Activated naive CD4-positive, alpha-beta T cell treated with anti-CD3 and anti-CD28 coated beads, Interleukin-2, amount 50 U/mL, for 24 hours (primary cell): ENCODE data around the gene NXPE4.
"Not testable (repeated sequence)": the region's sequence is repeated elsewhere in the genome, so short reads cannot be mapped to it uniquely, and the experiment has no call there.

Source experiments
- H3K27ac Mint-ChIP-seq: one replicate; pipeline ENCODE4 v1.8.0; 2021; ENCODE audit warnings: mild to moderate bottlenecking, mixed read lengths
- H3K27me3 Mint-ChIP-seq: one replicate; pipeline ENCODE4 v1.8.0; 2021; ENCODE audit warnings: mixed read lengths
- H3K36me3 Mint-ChIP-seq: one replicate; pipeline ENCODE4 v1.8.0; 2021; ENCODE audit warnings: mixed read lengths
- H3K4me1 Mint-ChIP-seq: one replicate; pipeline ENCODE4 v1.8.0; 2021; ENCODE audit warnings: mixed read lengths
- H3K4me3 Mint-ChIP-seq: one replicate; pipeline ENCODE4 v1.8.0; 2021; ENCODE audit warnings: mild to moderate bottlenecking, mixed read lengths
- H3K9me3 Mint-ChIP-seq: one replicate; pipeline ENCODE4 v1.8.0; 2021; ENCODE audit warnings: mixed read lengths

The NXPE4 gene

DNA sequence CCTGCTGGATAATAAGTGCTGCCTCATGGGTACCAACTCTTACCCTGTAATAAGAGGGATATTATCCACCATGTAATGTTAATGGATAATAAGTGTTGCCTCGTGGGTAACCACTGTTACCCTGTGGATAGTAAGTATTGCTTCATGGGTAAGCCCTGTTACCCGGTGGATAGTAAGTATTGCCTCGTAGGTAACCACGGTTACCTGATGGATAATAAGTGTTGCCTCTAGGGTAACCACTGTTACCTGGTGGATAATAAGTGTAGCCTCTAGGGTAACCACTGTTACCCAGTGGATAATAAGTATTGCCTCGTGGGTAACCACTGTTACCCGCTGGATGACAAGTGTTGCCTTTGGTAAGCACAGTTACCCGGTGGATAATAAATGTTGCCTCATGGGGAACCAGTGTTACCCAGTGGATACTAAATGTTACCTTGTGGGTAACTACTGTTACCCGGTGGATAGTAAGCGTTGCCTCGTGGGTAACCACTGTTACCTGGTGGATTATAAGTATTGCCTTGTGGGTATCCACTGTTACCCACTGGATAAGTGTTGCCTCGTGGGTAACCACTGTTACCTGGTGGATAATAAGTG, 18.6 kb upstream of the NXPE4 start:
- Mint-ChIP-seq H3K27ac (no peak overlapping the region), H3K4me1 (no peaks in the 10 kb centered on the region), H3K27me3 (no peaks in the 10 kb centered on the region), H3K4me3 (no peak overlapping the region), H3K36me3 (no peaks in the 10 kb centered on the region), H3K9me3 (no peaks in the 10 kb centered on the region)

DNA sequence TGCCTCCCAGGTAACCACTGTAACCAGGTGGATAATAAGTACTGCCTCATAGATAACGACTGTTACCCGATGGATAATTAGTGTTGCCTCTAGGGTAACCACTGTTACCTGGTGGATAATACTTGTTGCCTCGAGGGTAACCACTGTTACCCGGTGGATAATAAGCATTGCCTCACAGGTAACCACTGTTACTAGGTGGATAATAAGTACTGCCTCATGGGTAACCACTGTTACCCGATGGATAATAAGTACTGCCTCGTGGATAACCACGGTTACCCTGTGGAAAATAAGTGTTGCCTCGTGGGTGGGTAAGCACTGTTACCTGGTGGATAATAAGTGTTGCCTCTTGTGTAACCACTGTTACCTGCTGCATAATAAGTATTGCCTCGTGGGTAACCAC, 17.5 kb upstream of the NXPE4 start:
- not testable (repeated sequence) for H3K27ac Mint-ChIP-seq, H3K9me3 Mint-ChIP-seq, H3K4me3 Mint-ChIP-seq, H3K27me3 Mint-ChIP-seq, H3K4me1 Mint-ChIP-seq, H3K36me3 Mint-ChIP-seq

DNA sequence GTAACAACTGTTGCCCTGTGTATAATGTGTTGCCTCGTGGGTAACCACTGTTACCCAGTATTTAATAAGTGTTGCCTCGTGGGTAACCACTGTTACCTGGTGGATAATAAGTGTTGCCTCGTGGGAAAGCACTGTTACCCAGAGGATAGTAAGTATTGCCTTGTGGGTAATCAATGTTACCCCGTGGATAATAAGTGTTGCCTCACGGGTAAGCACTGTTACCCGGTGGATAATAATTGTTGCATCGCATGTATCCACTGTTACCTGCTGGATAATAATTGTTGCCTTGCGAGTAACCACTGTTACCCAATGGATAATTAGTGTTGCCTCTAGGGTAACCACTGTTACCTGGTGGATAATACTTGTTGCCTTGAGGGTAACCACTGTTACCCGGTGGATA, 17.1 kb upstream of the NXPE4 start:
- no peaks in the 10 kb centered on the region for H3K9me3 Mint-ChIP-seq
- no peaks in the 10 kb centered on the region for H3K36me3 Mint-ChIP-seq
- no peak overlapping the region for H3K4me3 Mint-ChIP-seq
- no peak overlapping the region for H3K27ac Mint-ChIP-seq
- no peaks in the 10 kb centered on the region for H3K27me3 Mint-ChIP-seq
- no peaks in the 10 kb centered on the region for H3K4me1 Mint-ChIP-seq

DNA sequence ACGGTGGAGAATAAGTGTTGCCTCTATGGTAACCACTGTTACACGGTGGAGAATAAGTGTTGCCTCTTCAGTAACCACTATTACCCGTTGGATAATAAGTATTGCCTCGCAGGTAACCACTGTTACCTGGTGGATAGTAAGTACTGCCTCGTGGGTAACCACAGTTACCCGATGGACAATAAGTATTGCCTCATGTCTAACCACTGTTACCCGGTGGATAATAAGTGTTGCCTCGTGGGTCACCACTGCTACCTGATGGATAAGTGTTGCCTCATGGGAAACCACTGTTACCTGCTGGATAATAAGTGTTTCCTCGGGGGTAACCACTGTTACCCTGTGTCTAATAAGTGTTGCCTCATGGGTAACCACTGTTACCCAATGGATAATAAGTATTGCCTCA, 16.6 kb upstream of the NXPE4 start:
- not testable (repeated sequence) for H3K9me3 Mint-ChIP-seq, H3K4me1 Mint-ChIP-seq, H3K36me3 Mint-ChIP-seq, H3K4me3 Mint-ChIP-seq, H3K27ac Mint-ChIP-seq, H3K27me3 Mint-ChIP-seq

DNA sequence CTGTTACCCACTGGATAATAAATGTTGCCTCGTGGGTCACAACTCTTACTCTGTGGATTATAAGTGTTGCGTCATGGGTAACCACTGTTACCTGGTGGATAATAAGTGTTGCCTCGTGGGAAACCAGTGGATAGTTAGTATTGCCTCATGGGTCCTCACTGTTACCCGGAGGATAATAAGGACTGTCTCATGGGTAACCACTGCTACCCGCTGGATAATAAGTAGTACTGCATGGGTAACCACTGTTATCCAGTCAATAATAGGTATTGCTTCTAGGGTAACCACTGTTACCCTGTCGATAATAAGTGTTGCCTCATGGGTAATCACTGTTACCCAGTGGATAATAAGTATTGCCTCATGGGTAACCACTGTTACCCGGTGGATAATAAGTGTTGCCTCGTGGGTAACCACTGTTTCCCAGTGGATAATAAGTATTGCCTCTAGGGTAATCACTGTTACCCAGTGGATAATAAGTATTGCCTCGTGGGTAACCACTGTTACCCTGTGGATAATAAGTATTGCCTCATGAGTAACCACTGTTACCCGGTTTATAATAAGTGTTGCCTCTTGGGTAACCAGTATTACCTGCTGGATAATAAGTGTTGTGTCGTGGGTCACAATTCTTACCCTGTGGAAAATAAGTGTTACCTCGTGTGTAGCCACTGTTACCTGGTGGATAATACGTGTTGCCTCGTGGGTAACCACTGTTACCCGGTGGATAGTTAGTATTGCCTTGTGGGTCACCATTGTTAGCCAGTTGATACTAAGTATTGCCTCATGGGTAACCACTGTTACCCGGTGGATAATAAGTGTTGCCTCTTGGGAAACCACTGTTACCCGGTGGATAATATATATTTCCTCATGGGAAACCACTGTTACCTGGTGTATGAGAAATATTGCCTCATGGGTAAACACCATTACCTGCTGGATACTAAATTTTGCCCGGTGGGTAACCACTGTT, 15.7 kb upstream of the NXPE4 start:
- Mint-ChIP-seq H3K9me3 (no peaks in the 10 kb centered on the region), H3K36me3 (no peaks in the 10 kb centered on the region), H3K27me3 (no peaks in the 10 kb centered on the region), H3K4me1 (no peaks in the 10 kb centered on the region), H3K27ac (no peak overlapping the region), H3K4me3 (no peak overlapping the region)

DNA sequence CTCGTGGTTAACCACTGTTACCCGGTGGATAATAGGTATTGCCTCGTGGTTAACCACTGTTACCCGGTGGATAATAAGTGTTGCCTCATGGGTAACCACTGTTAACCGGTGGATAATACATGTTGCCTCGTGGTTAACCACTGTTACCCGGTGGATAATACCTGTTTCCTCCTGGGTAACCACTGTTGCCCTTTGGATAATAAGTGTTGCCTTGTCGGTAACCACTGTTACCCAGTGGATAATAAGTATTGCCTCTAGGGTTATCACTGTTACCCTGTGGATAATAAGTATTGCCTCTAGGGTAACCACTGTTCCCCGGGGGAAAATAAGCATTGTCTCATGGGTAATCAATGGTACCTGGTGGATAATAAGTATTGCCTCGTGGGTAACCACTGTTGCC, 15.0 kb upstream of the NXPE4 start:
- Mint-ChIP-seq H3K9me3 (no peaks in the 10 kb centered on the region), H3K4me3 (no peak overlapping the region)

DNA sequence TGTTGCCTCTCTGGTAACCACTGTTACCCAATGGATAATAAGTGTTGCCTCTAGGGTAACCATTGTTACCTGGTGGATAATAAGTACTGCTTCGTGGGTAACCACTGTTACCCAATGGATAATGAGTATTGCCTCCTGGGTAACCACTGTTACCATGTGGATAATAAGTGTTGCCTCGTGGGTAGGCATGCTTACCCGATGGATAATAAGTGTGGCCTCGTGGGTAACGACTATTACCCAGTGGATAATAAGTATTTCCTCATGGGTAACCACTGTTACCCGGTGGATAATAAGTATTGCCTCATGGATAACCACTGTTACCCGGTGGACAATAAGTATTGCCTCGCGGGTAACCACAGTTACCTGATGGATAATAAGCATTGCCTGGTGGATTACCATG, 13.8 kb upstream of the NXPE4 start:
- Mint-ChIP-seq H3K36me3 (no peaks in the 10 kb centered on the region), H3K9me3 (no peaks in the 10 kb centered on the region), H3K27ac (no peak overlapping the region), H3K4me3 (no peak overlapping the region), H3K27me3 (no peaks in the 10 kb centered on the region), H3K4me1 (no peaks in the 10 kb centered on the region)

More for the DNA sequence above, 15.0 kb upstream of the NXPE4 start:
- H3K27me3 Mint-ChIP-seq = no peaks in the 10 kb centered on the region
- no peak overlapping the region for H3K27ac Mint-ChIP-seq
- H3K36me3 Mint-ChIP-seq = no peaks in the 10 kb centered on the region
- no peaks in the 10 kb centered on the region for H3K4me1 Mint-ChIP-seq

DNA sequence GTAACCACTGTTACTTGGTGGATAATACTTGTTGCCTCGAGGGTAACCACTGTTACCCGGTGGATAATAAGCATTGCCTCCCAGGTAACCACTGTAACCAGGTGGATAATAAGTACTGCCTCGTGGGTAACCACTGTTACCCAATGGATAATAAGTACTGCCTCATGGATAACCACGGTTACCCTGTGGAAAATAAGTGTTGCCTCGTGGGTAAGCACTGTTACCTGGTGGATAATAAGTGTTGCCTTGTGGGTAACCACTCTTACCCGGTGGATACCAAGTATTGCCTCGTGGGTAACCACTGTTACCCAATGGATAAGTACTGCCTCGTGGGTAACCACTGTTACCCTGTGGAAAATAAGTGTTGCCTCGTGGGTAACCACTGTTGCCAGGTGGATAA, 13.0 kb upstream of the NXPE4 start:
- not testable (repeated sequence) for H3K27ac Mint-ChIP-seq, H3K36me3 Mint-ChIP-seq, H3K9me3 Mint-ChIP-seq, H3K4me3 Mint-ChIP-seq, H3K27me3 Mint-ChIP-seq, H3K4me1 Mint-ChIP-seq

DNA sequence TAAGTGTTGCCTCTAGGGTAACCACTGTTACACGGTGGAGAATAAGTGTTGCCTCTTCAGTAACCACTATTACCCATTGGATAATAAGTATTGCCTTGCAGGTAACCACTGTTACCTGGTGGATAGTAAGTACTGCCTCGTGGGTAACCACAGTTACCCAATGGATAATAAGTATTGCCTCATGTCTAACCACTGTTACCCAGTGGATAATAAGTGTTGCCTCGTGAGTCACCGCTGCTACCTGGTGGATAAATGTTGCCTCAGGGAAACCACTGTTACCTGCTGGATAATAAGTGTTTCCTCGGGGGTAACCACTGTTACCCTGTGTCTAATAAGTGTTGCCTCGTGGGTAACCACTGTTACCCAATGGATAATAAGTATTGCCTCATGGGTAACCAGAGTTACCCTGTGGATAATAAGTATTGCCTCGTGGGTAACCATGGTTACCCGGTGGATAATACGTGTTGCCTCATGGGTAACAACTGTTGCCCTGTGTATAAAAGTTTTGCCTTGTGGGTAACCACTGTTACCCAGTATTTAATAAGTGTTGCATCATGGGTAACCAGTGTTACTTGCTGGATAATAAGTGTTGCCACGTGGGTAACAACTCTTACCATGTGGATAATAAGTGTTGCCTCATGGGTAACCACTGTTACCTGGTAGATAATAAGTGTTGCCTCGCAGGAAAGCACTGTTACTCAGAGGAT, 12.3 kb upstream of the NXPE4 start:
- H3K27ac Mint-ChIP-seq = no peak overlapping the region
- no peaks in the 10 kb centered on the region for H3K27me3 Mint-ChIP-seq
- H3K4me3 Mint-ChIP-seq = no peak overlapping the region
- H3K36me3 Mint-ChIP-seq = no peaks in the 10 kb centered on the region
- no peaks in the 10 kb centered on the region for H3K9me3 Mint-ChIP-seq
- no peaks in the 10 kb centered on the region for H3K4me1 Mint-ChIP-seq

DNA sequence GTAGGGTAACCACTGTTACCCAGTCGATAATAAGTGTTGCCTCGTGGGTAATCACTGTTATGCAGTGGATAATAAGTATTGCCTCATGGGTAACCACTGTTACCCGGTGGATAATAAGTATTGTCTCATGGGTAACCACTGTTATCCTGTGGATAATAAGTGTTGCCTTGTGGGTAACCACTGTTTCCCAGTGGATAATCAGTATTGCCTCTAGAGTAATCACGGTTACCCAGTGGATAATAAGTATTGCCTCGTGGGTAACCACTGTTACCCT, 11.2 kb upstream of the NXPE4 start:
- H3K36me3 Mint-ChIP-seq, H3K27me3 Mint-ChIP-seq, H3K4me1 Mint-ChIP-seq, H3K4me3 Mint-ChIP-seq, H3K27ac Mint-ChIP-seq, H3K9me3 Mint-ChIP-seq: not testable (repeated sequence)

DNA sequence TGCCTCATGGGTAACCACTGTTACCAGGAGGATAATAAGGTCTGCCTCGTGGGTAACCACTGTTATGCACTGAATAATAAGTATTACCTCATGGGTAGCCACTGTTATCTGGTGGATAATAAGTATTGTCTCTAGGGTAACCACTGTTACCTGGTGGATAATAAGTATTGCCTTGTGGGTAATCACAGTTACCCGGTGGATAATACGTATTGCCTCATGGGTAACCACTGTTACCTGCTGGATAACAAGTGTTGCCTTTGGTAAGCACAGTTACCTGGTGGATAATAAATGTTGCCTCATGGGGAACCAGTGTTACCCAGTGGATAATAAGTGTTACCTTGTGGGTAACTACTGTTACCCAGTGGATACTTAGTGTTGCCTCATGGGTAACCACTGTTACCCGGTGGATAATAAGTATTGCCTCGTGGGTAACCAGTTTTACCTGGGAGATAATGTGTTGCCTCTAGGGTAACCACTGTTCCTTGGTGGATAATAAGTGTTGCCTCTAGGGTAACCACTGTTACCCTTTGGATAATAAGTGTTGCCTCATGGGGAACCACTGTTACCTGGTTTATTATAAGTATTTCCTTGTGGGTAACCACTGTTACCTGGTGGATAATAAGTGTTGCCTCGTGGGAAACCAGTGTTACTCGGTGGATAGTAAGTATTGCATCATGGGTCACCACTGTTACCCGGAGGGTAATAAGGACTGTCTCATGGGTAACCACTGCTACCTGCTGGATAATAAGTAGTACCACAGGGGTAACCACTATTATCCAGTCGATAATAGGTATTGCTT, 10.6 kb upstream of the NXPE4 start:
- H3K4me3 Mint-ChIP-seq = no peak overlapping the region
- no peaks in the 10 kb centered on the region for H3K9me3 Mint-ChIP-seq
- no peaks in the 10 kb centered on the region for H3K36me3 Mint-ChIP-seq
- H3K4me1 Mint-ChIP-seq = no peaks in the 10 kb centered on the region
- no peak overlapping the region for H3K27ac Mint-ChIP-seq
- no peaks in the 10 kb centered on the region for H3K27me3 Mint-ChIP-seq

DNA sequence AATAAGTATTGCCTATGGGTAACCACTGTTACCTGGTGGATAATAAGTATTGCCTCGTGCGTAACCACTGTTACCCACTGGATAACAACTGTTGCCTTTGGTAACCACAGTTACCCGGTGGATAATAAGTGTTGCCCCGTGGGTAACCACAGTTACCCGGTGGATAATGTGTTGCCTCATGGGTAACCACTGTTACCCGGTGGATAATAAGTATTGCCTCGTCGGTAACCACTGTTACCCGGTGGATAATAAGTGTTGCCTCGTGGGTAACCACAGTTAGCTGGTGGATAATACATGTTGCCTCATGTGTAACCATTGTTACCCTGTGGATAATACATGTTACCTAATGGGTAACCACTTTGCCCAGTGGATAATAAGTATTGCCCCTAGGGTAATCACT, 9.8 kb upstream of the NXPE4 start:
- H3K4me3 Mint-ChIP-seq = no peak overlapping the region
- no peaks in the 10 kb centered on the region for H3K36me3 Mint-ChIP-seq
- H3K27ac Mint-ChIP-seq = no peak overlapping the region
- no peaks in the 10 kb centered on the region for H3K27me3 Mint-ChIP-seq
- H3K4me1 Mint-ChIP-seq = no peaks in the 10 kb centered on the region
- no peaks in the 10 kb centered on the region for H3K9me3 Mint-ChIP-seq

DNA sequence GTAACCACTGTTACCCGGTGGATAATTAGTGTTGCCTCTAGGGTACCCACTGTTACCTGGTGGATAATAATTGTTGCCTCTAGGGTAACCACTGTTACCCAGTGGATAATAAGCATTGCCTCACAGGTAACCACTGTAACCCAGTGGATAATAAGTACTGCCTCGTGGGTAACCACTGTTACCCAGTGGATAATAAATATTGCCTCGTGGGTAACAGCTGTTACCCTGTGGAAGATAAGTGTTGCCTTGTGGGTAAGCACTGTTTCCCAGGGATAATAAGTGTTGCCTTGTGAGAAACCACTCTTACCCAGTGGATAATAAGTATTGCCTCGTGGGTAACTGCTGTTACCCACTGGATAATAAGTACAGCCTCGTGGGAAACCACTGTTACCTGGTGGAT, 9.3 kb upstream of the NXPE4 start:
- Mint-ChIP-seq H3K4me1 (no peaks in the 10 kb centered on the region), H3K9me3 (no peaks in the 10 kb centered on the region), H3K36me3 (no peaks in the 10 kb centered on the region), H3K27ac (no peak overlapping the region), H3K27me3 (no peaks in the 10 kb centered on the region), H3K4me3 (no peak overlapping the region)

DNA sequence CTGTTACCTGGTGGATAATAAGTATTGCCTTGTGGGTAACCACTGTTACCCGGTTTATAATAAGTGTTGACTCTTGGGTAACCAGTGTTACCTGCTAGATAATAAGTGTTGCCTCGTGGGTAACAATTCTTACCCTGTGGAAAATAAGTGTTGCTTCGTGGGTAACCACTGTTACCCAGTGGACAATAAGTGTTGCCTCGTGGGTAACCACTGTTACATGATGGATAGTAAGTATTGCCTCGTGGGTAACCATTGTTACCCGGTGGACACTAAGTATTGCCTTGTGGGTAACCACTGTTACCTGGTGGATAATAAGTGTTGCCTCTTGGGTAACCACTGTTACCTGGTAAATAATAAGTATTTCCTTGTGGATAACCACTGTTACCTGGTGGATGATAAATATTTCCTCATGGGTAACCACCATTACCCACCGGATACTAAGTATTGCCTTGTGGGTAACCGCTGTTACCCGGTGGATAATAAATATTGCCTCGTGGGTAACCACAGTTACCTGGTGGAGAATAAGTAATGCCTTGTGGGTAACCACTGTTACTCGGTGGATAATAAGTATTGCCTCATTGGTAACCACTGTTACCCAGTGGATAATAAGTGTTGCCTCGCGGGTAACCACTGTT, 8.7 kb upstream of the NXPE4 start:
- Mint-ChIP-seq H3K36me3 (no peaks in the 10 kb centered on the region), H3K4me3 (no peak overlapping the region), H3K4me1 (no peaks in the 10 kb centered on the region), H3K9me3 (no peaks in the 10 kb centered on the region), H3K27me3 (no peaks in the 10 kb centered on the region), H3K27ac (no peak overlapping the region)

DNA sequence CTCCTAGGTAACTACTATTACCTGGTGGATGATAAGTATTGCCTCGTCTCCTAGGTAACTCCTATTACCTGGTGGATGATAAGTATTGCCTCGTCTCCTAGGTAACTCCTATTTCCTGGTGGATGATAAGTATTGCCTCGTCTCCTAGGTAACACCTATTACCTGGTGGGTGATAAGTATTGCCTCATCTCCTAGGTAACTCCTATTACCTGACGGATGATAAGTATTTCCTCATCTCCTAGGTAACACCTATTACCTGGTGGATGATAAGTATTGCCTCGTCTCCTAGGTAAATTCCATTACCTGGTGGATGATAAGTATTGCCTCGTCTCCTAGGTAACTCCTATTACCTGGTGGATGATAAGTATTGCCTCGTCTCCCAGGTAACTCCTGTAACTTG, 7.6 kb upstream of the NXPE4 start:
- H3K9me3 Mint-ChIP-seq, H3K27me3 Mint-ChIP-seq, H3K4me1 Mint-ChIP-seq, H3K4me3 Mint-ChIP-seq, H3K27ac Mint-ChIP-seq, H3K36me3 Mint-ChIP-seq: not testable (repeated sequence)
